Activated naive CD4-positive, alpha-beta T cell treated with anti-CD3 and anti-CD28 coated beads, Interleukin-2, amount 50 U/mL, for 24 hours (primary cell): ENCODE results near the gene CRHBP.
"Not testable (repeated sequence)": the region's sequence is repeated elsewhere in the genome, so short reads cannot be mapped to it uniquely, and the experiment has no call there.

Source experiments
- H3K27ac Mint-ChIP-seq: one replicate; pipeline ENCODE4 v1.8.0; 2021; ENCODE audit warnings: mild to moderate bottlenecking, mixed read lengths
- H3K27me3 Mint-ChIP-seq: one replicate; pipeline ENCODE4 v1.8.0; 2021; ENCODE audit warnings: mixed read lengths
- H3K36me3 Mint-ChIP-seq: one replicate; pipeline ENCODE4 v1.8.0; 2021; ENCODE audit warnings: mixed read lengths
- H3K4me1 Mint-ChIP-seq: one replicate; pipeline ENCODE4 v1.8.0; 2021; ENCODE audit warnings: mixed read lengths
- H3K4me3 Mint-ChIP-seq: one replicate; pipeline ENCODE4 v1.8.0; 2021; ENCODE audit warnings: mild to moderate bottlenecking, mixed read lengths
- H3K9me3 Mint-ChIP-seq: one replicate; pipeline ENCODE4 v1.8.0; 2021; ENCODE audit warnings: mixed read lengths

CRHBP gene

DNA sequence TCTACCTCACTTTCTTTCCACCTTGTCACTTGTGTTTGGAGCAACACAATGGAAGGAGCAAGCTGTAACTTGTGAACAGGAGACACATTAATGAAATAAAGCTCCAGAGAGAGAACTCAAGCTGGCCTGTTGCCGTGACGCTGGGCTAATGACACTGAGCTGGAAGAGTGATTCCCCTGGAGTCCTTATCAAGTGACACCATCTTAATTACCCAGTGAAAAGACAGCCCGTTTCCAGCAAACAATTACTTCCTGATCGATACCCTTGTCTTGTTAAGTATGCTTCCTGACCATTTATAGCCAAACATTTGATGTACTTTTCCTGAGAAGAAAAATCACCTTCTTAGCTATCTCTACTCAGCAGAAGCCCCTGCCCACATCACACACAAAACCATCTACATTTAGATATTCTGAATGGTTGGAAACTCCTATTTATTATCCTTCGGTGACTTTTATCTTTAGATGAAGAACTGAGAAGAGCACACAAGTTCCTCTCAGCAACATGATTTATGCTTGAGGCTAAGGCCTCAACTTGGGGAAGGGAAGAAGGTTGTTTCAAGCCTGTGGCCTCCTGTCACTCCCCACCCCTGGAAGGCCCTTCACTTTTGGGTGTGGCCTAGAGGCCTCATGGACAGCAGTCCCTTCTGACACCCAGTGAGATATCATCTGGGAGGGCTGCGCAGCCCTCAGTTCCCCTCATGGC lies 34.1 kb downstream of the CRHBP start:
- no peaks in the 10 kb centered on the region for H3K4me1 Mint-ChIP-seq

DNA sequence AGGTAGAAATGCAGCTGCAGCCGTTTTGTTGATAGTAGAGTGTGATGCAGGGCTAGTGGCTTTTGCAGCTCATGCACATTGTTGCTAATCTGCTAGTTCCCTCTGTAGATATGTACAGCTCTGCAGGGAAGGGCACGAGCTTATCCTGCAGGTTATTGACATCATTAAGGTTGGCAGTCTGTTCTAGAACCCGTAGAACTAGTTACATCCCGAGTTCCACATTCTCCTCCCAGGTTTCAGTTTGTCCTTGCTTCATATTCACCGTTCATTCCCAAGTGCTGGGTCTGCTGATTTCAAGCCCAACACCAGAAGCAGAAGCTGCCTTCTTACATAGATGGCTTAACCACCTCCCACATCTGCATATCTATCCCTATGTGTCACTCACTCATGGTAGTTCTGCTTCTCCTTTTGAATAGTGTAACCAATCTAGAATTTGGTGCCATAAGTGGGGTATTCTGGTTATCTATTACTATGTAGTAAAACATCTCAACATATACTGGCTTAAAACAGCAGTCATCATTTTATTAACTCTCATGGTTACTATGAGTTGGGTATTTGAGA lies 38.1 kb downstream of the CRHBP start:
- Mint-ChIP-seq H3K4me1 (no peaks in the 10 kb centered on the region), H3K4me3 (no peak overlapping the region), H3K27ac (no peak overlapping the region), H3K36me3 (no peaks in the 10 kb centered on the region), H3K27me3 (peaks cover 3% of the 10 kb centered on the region), H3K9me3 (no peaks in the 10 kb centered on the region)

More for the DNA sequence above, 34.1 kb downstream of the CRHBP start:
- Mint-ChIP-seq H3K27me3 (no peaks in the 10 kb centered on the region), H3K36me3 (no peaks in the 10 kb centered on the region), H3K9me3 (no peaks in the 10 kb centered on the region), H3K27ac (no peak overlapping the region), H3K4me3 (no peak overlapping the region)

DNA sequence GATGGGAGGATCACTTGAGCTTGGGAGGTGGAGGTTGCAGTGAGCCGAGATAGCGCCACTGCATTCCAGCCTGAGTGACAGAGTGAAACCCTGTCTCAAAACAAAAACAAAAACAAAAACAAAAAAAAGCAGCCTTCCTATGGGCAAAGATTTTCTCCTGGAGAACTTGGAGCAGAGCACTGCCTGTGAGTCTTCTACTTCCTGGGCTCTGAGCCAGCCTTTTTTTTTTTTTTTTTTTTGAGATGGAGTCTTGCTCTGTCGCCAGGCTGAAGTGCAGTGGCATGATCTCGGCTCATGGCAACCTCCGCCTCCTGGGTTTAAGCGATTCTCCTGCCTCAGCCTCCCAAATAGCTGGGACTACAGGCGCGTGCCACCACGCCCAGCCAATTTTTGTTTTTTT lies 40.6 kb downstream of the CRHBP start:
- not testable (repeated sequence) for H3K36me3 Mint-ChIP-seq, H3K4me3 Mint-ChIP-seq, H3K27me3 Mint-ChIP-seq, H3K4me1 Mint-ChIP-seq, H3K27ac Mint-ChIP-seq, H3K9me3 Mint-ChIP-seq

- Mint-ChIP-seq H3K27me3 (peaks cover 12% of the 10 kb centered on the region), H3K9me3 (no peaks in the 10 kb centered on the region), H3K4me3 (no peak overlapping the region), H3K4me1 (no peaks in the 10 kb centered on the region), H3K36me3 (no peaks in the 10 kb centered on the region), H3K27ac (no peak overlapping the region)
Measured at GRCh38 chr5:76994337-76994736, 41.5 kb downstream of the CRHBP start.

GRCh38 chr5:76998251-76998650 lies 45.4 kb downstream of the CRHBP start:
- not testable (repeated sequence) for H3K9me3 Mint-ChIP-seq, H3K4me1 Mint-ChIP-seq, H3K27ac Mint-ChIP-seq, H3K36me3 Mint-ChIP-seq, H3K4me3 Mint-ChIP-seq
- peaks cover 15% of the 10 kb centered on the region for H3K27me3 Mint-ChIP-seq

DNA sequence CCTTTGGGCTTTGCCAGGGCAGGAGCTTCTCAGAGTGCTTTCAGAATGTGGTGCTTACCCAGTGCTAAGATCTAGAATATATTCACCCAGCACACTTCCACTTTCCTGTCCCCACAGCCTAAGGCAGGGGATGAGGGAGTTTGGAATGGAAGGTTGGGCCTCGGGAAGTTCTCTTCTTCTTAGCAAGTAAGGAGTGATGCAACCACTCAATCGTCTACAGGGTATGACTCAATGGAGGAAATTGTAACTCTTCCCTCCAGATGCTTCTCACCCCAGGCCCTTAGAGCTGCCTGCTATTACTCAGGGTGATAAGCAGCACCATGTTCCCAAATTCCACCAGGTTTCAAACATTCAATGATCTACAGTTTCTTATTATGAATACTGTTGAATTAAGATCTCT lies 46.6 kb downstream of the CRHBP start:
- Mint-ChIP-seq H3K27me3 (peaks cover 16% of the 10 kb centered on the region), H3K36me3 (no peaks in the 10 kb centered on the region), H3K4me1 (no peaks in the 10 kb centered on the region), H3K9me3 (no peaks in the 10 kb centered on the region), H3K4me3 (no peak overlapping the region), H3K27ac (no peak overlapping the region)

DNA sequence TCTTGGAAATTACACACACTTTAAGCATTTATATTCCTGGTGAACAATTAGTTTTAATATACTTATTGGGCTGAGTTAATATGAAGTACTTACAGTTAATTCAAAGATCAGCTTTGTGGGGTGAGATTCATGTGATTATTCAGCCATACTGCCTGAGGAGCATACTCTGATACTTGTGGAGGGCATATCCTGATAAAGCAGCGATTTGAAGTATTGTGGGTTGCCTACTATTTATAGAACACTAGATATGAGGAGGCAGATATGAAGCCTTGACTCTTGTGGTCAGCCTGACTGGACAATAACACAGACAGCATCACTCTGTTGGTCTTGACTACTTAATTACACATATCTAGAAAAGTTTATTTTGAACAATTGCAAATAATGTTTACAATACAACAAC lies 50.4 kb downstream of the CRHBP start:
- H3K4me1 Mint-ChIP-seq = no peaks in the 10 kb centered on the region
- H3K36me3 Mint-ChIP-seq = no peaks in the 10 kb centered on the region
- no peak overlapping the region for H3K4me3 Mint-ChIP-seq
- no peak overlapping the region for H3K27ac Mint-ChIP-seq
- no peaks in the 10 kb centered on the region for H3K9me3 Mint-ChIP-seq
- H3K27me3 Mint-ChIP-seq = peaks cover 16% of the 10 kb centered on the region

DNA sequence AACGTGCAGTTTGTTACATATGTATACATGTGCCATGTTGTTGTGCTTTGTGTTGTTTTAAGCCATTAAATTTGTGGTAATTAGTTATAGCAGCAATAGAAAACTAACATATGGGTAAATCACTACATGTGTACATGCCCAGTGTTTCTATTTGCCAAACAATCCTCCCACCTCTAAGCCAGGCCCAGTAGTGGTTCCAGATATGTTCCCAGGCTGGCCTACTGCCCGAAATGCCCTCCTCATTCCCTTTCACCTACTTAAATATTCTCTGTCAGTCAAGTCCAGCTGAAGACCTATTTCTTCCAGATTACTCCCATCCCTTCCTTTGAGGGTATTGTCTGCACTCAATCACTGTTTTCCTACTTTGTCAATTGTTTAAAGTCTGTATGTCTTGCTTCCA lies 53.3 kb downstream of the CRHBP start:
- Mint-ChIP-seq H3K27me3 (peaks cover 12% of the 10 kb centered on the region), H3K9me3 (no peaks in the 10 kb centered on the region), H3K27ac (no peak overlapping the region), H3K36me3 (no peaks in the 10 kb centered on the region), H3K4me1 (no peaks in the 10 kb centered on the region), H3K4me3 (no peak overlapping the region)

DNA sequence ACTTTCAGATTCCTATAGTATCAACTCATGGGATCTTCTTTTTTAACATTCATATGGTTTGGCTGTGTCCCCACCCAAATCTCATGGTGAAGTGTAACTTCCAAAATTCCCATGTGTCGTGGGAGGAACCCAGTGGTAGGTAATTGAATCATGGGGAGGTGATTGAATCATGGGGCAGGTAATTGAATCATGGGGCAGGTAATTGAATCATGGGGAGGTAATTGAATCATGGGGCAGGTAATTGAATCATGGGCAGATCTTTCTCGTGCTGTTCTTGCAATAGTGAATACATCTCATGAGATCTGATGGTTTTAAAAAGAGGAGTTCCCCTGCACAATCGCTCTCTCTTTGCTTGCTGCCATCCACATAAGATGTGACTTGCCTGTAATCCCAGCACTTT lies 55.6 kb downstream of the CRHBP start:
- Mint-ChIP-seq H3K4me3 (no peak overlapping the region), H3K36me3 (no peaks in the 10 kb centered on the region), H3K27ac (no peak overlapping the region), H3K4me1 (no peaks in the 10 kb centered on the region), H3K9me3 (no peaks in the 10 kb centered on the region), H3K27me3 (peaks cover 9% of the 10 kb centered on the region)

- Mint-ChIP-seq H3K9me3 (no peaks in the 10 kb centered on the region), H3K27me3 (peaks cover 6% of the 10 kb centered on the region), H3K27ac (no peak overlapping the region), H3K4me1 (no peaks in the 10 kb centered on the region), H3K36me3 (no peaks in the 10 kb centered on the region), H3K4me3 (no peak overlapping the region)
Measured at GRCh38 chr5:77010243-77010642, 57.4 kb downstream of the CRHBP start.

- Mint-ChIP-seq H3K9me3 (no peaks in the 10 kb centered on the region), H3K36me3 (no peaks in the 10 kb centered on the region), H3K27ac (no peak overlapping the region), H3K4me1 (no peaks in the 10 kb centered on the region), H3K27me3 (peaks cover 1% of the 10 kb centered on the region), H3K4me3 (no peak overlapping the region)
Measured at GRCh38 chr5:77011498-77011897, 58.7 kb downstream of the CRHBP start.

- no peak overlapping the region for H3K4me3 Mint-ChIP-seq
- no peaks in the 10 kb centered on the region for H3K9me3 Mint-ChIP-seq
- H3K36me3 Mint-ChIP-seq = no peaks in the 10 kb centered on the region
- no peak overlapping the region for H3K27ac Mint-ChIP-seq
- H3K4me1 Mint-ChIP-seq = no peaks in the 10 kb centered on the region
- peaks cover 2% of the 10 kb centered on the region for H3K27me3 Mint-ChIP-seq
Measured at GRCh38 chr5:77012601-77013000, 59.8 kb downstream of the CRHBP start.

- Mint-ChIP-seq H3K36me3 (no peaks in the 10 kb centered on the region), H3K27ac (no peak overlapping the region), H3K4me3 (no peak overlapping the region), H3K4me1 (no peaks in the 10 kb centered on the region), H3K9me3 (no peaks in the 10 kb centered on the region), H3K27me3 (peaks cover 8% of the 10 kb centered on the region)
Measured at GRCh38 chr5:77015938-77016569, 63.2 kb downstream of the CRHBP start.

GRCh38 chr5:77016962-77017361 lies 64.1 kb downstream of the CRHBP start:
- Mint-ChIP-seq H3K9me3 (no peaks in the 10 kb centered on the region), H3K36me3 (no peaks in the 10 kb centered on the region), H3K27ac (no peak overlapping the region), H3K27me3 (peaks cover 11% of the 10 kb centered on the region), H3K4me1 (no peaks in the 10 kb centered on the region), H3K4me3 (no peak overlapping the region)

- no peak overlapping the region for H3K4me3 Mint-ChIP-seq
- no peaks in the 10 kb centered on the region for H3K9me3 Mint-ChIP-seq
- no peaks in the 10 kb centered on the region for H3K36me3 Mint-ChIP-seq
- no peak overlapping the region for H3K27ac Mint-ChIP-seq
- H3K27me3 Mint-ChIP-seq = peaks cover 15% of the 10 kb centered on the region
- no peaks in the 10 kb centered on the region for H3K4me1 Mint-ChIP-seq
Measured at GRCh38 chr5:77017668-77018067, 64.8 kb downstream of the CRHBP start.
